Measurements from ENCODE around the gene PCNX3. TPM values are rescaled to one million over a fixed set of nuclear protein-coding genes. Genes with fewer than 3 reads are reported as not detected.
A peak's percentile ranks its signal among the peaks of the same experiment; 100 is the strongest.

PCNX3 gene
- total and polyA plus RNA-seq, 2 of the 13 experiments (the other 11 are each of a cell fraction or from before 2014, with no cell fraction given), result 16.2 to 23.0 TPM

- TF ChIP-seq NFAT5 (CRISPR knock-in tag; IDR thresholded peaks at IDR 0.05), result no peak
- no peak for TF ChIP-seq NR2F2 (IDR thresholded peaks at IDR 0.05; ENCODE audit: borderline replicate concordance, low read depth)
These were observed 41.9 kb downstream of the PCNX3 start (continued) for GRCh38 chr11:65657426-65657825.

GRCh38 chr11:65658174-65659021, 42.8 kb downstream of the PCNX3 start:
- intact Hi-C loops (cut with micrococcal nuclease; ENCODE audit: unreplicated experiment), result no loop called here
- H2AFZ ChIP-seq (ENCODE audit: low read length), result no peak overlapping the region
- no peak overlapping the region for H3K9ac ChIP-seq (ENCODE audit: insufficient read depth, low read depth, low read length)
- peaks cover 14% of the 10 kb centered on the region for H3K79me2 ChIP-seq (ENCODE audit: insufficient read depth, low read length)
- ChIA-PET POLR2A (no interaction called here), CTCF (ENCODE audit: low intra/inter-chr PET ratio, low total read pairs) (no interaction called here)
- in situ Hi-C loops (cut with HindIII; ENCODE audit: extremely low pct_ligation_motif_present, low pct_unique_long_range_greater_than_20kb), result no loop called here
- DNase-seq (ENCODE audit: low spot score) (no peak), FAIRE-seq (no peak), ATAC-seq (no peak)
- H3K27me3 ChIP-seq (ENCODE audit: control insufficient read depth in 1 of 2, insufficient read depth in 2 of 2, low read length in 2 of 2), result no peaks in the 10 kb centered on the region; a peak in 1 of 5 replicates
- 94% methylated on average over 18 of the region's 21 CpGs for WGBS (ENCODE audit: low lambda C conversion rate)
- H3K4me1 ChIP-seq (ENCODE audit: insufficient read depth, low read length), result peaks cover 27% of the 10 kb centered on the region
- H3K4me3 ChIP-seq (replicated peaks in 1 of 3; ENCODE audit: insufficient read depth in 1 of 3, low read depth in 2 of 3, low read length in 3 of 3), result no peak overlapping the region
- H4K20me1 ChIP-seq (ENCODE audit: insufficient read depth, low read length), result peaks cover 4% of the 10 kb centered on the region; the same call in 1 of the 2 replicates
- H3K4me2 ChIP-seq (ENCODE audit: low read depth, low read length), result no peak overlapping the region
- BruUV-seq (replicated peaks), result no TSS peak
- peaks cover 32 to 57% of the 10 kb centered on the region in 2 experiments for H3K36me3 ChIP-seq (replicated peaks in 1 of 2; ENCODE audit: control insufficient read depth in 1 of 2, insufficient read depth in 2 of 2, low read length in 2 of 2)
- no peak overlapping the region for H3K27ac ChIP-seq (ENCODE audit: extremely low read length, insufficient read depth, low read length)
- TF ChIP-seq PPARG (CRISPR knock-in tag; conservative IDR thresholded peaks at IDR 0.05), result no peak
- TF ChIP-seq AGO2 (optimal IDR thresholded peaks at IDR 0.05; ENCODE audit: low read depth, low read length), result peak; percentile 24
- no peaks in the 10 kb centered on the region for H3K9me3 ChIP-seq (ENCODE audit: low read length)
